Skeletal muscle tissue (tissue), 4 donors: Measurements from ENCODE around the gene CLN5. TPM values are rescaled to one million over a fixed set of nuclear protein-coding genes. Genes with fewer than 3 reads are reported as not detected.

Source experiments
- H3K27ac ChIP-seq: one replicate; pipeline ENCODE4 v1.7.0; 2013; ENCODE audit warnings: mild to moderate bottlenecking, low read depth, low read length, inconsistent platforms
- H3K27me3 ChIP-seq, 3 donors: one replicate each; pipeline ENCODE4 v1.7.0; 2013; ENCODE audit warnings: low read length in 3 of 3; ENCODE audit not compliant: control insufficient read depth in 3 of 3, insufficient read depth in 3 of 3
- H3K36me3 ChIP-seq, 3 donors: one replicate each; pipeline ENCODE4 v1.7.0; 2013; ENCODE audit warnings: low read length in 3 of 3; ENCODE audit not compliant: control insufficient read depth in 3 of 3, insufficient read depth in 3 of 3
- H3K4me1 ChIP-seq, 3 donors: one replicate each; pipeline ENCODE4 v1.7.0; 2013; ENCODE audit warnings: low read length in 3 of 3, mild to moderate bottlenecking in 3 of 3; ENCODE audit not compliant: control insufficient read depth in 3 of 3, insufficient read depth in 3 of 3
- H3K4me3 ChIP-seq, 3 donors: one replicate each; pipeline ENCODE4 v1.7.0; 2013; ENCODE audit warnings: low read length in 3 of 3
- H3K9ac ChIP-seq, 3 donors: one replicate each; pipeline ENCODE4 v1.7.0; 2013; ENCODE audit warnings: low read length in 3 of 3, mild to moderate bottlenecking in 3 of 3, moderate library complexity in 2 of 3, low read depth in 1 of 3
- H3K9me3 ChIP-seq, 3 donors: one replicate each; pipeline ENCODE4 v1.7.0; 2013; ENCODE audit warnings: low read length in 3 of 3; ENCODE audit not compliant: control insufficient read depth in 3 of 3
- total RNA-seq: library from RNA; depleted of rRNA; stranded (reverse); fragments of >200 nt; gene quantifications from one replicate; pipeline ENCODE4 v1.2.3, GENCODE V29; 2014
- donor health status: Osteomylitis.

CLN5 gene
- total RNA-seq, 1 donor from 2014 or later, result 16.7 TPM

GRCh38 chr13:77014906-77015685, 23.2 kb downstream of the CLN5 start:
- H3K9me3 ChIP-seq, result no peaks in the 10 kb centered on the region
- no peak overlapping the region for H3K9ac ChIP-seq
- peaks cover 0 to 16% (median 3%) of the 10 kb centered on the region in 3 donors for H3K4me1 ChIP-seq
- no peaks in the 10 kb centered on the region for H3K27me3 ChIP-seq
- peaks cover 15 to 60% (median 53%) of the 10 kb centered on the region in 3 donors for H3K36me3 ChIP-seq
- no peak overlapping the region for H3K27ac ChIP-seq
- no peak overlapping the region for H3K4me3 ChIP-seq

DNA sequence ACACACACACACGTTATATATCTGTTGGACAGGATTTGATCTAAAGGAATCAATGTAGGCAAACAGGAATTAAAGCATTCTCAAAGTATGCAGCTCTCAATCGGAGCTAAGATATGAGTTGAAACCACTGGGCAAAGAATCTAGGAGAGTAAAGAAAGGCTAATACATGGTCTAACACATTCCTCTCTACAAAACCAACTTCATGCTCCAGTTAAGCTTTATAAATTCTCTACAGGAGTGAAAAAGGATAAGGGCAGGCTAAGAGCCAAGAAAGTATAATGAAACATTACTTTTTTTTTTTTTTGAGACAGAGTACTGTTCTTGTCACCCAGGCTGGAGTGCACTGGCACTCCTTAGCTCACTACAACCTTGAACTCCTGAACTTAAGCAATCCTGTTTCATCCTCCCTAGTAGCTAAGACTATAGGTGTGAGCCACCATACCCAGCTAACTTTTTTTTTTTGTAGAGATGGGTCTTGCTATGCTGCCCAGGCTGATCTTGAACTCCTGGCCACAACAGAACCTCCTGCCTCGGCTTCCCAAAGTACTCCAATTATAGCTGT, 24.5 kb downstream of the CLN5 start:
- H3K4me1 ChIP-seq, result peaks cover 2 to 24% (median 3%) of the 10 kb centered on the region in 3 donors
- H3K36me3 ChIP-seq, result peaks cover 15 to 52% (median 43%) of the 10 kb centered on the region in 3 donors
- no peak overlapping the region for H3K4me3 ChIP-seq
- no peak overlapping the region for H3K9ac ChIP-seq
- no peaks in the 10 kb centered on the region for H3K27me3 ChIP-seq
- H3K27ac ChIP-seq, result peak overlapping the region; percentile 2
- H3K9me3 ChIP-seq, result no peaks in the 10 kb centered on the region

DNA sequence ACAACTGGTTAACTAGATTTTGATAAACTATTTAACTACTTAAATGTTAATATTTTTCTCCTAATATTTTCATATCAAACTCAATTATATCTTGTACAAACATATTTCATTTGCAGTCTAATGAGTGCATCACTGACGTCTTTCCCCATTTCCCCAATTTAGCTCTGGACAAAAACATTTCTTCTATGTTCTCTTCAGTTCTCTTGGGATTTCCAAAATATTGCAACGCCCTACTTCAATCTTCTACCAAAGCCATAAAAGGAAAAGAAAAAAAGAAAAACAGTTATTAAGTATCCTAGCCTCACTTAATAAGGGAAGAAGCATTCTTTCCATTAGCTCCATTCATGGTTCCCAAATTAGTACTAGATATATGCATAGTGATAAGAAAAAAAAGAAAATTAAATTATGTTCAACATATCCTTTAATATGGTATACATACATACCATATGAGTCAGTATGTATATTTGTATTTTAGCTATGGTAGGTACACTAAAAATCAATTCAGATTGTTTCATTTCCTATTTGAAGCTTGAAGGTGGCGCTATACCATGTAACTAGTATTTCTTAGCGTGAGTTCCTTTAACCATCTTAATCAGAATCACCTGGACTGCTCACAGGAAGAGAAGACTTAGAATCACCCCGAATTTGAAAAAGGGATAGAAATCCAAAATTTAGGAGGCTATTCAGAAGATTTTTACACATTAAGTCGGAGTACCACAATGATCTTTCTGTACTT, 25.2 kb downstream of the CLN5 start:
- Histone ChIP-seq H3K9ac (no peak overlapping the region), H3K9me3 (no peaks in the 10 kb centered on the region), H3K27ac (peak overlapping the region; percentile 2), H3K36me3 (peaks cover 8 to 47% (median 36%) of the 10 kb centered on the region in 3 donors), H3K4me3 (no peak overlapping the region), H3K27me3 (no peaks in the 10 kb centered on the region), H3K4me1 (peaks cover 2 to 30% (median 3%) of the 10 kb centered on the region in 3 donors)

GRCh38 chr13:77019756-77020155, 27.9 kb downstream of the CLN5 start:
- Histone ChIP-seq H3K4me1 (peaks cover 17 to 51% (median 24%) of the 10 kb centered on the region in 3 donors), H3K9me3 (no peaks in the 10 kb centered on the region), H3K9ac (no peak overlapping the region), H3K36me3 (peaks cover 4 to 26% (median 9%) of the 10 kb centered on the region in 3 donors), H3K27ac (no peak overlapping the region), H3K4me3 (no peak overlapping the region), H3K27me3 (no peaks in the 10 kb centered on the region)

- Histone ChIP-seq H3K4me1 (peaks cover 23 to 49% (median 32%) of the 10 kb centered on the region in 3 donors), H3K9me3 (no peaks in the 10 kb centered on the region), H3K27me3 (no peaks in the 10 kb centered on the region), H3K27ac (no peak overlapping the region), H3K9ac (peak overlapping the region in 2 of 3 donors; percentile 3 to 43), H3K36me3 (peaks cover 0 to 9% (median 0%) of the 10 kb centered on the region in 3 donors), H3K4me3 (peak overlapping the region in 1 of 3 donors; percentile 4)
Measured at GRCh38 chr13:77022341-77022740, 30.5 kb downstream of the CLN5 start.

- peak overlapping the region; percentile 92 to 96 (median 96) for H3K9ac ChIP-seq
- peaks cover 0 to 2% (median 0%) of the 10 kb centered on the region in 3 donors for H3K36me3 ChIP-seq
- no peaks in the 10 kb centered on the region for H3K9me3 ChIP-seq
- H3K27ac ChIP-seq, result peak overlapping the region; percentile 95
- peak overlapping the region; percentile 88 to 89 (median 88) for H3K4me3 ChIP-seq
- H3K27me3 ChIP-seq, result no peaks in the 10 kb centered on the region
- H3K4me1 ChIP-seq, result peaks cover 29 to 46% (median 37%) of the 10 kb centered on the region in 3 donors
Measured at GRCh38 chr13:77026255-77026860, 34.5 kb downstream of the CLN5 start.

- Histone ChIP-seq H3K36me3 (no peaks in the 10 kb centered on the region), H3K27me3 (no peaks in the 10 kb centered on the region), H3K9ac (peak within 1 kb of the TSS; percentile 92 to 96 (median 96)), H3K9me3 (no peaks in the 10 kb centered on the region), H3K4me3 (peak within 1 kb of the TSS; percentile 88 to 94 (median 89)), H3K4me1 (peaks cover 29 to 40% (median 37%) of the 10 kb centered on the region in 3 donors), H3K27ac (peak within 1 kb of the TSS; percentile 95)
Measured at GRCh38 chr13:77026861-77027621, 35.2 kb downstream of the CLN5 start, which contains the start of gene FBXL3. Gene FBXL3 (minus strand): TSS chr13:77027159. CDS start chr13:77021860, 5,299 bp downstream.

GRCh38 chr13:77028202-77028601, 36.3 kb downstream of the CLN5 start:
- no peaks in the 10 kb centered on the region for H3K27me3 ChIP-seq
- peak overlapping the region in 1 of 3 donors; percentile 51 for H3K9ac ChIP-seq
- H3K4me1 ChIP-seq, result peaks cover 23 to 29% (median 25%) of the 10 kb centered on the region in 3 donors
- H3K27ac ChIP-seq, result peak overlapping the region; percentile 95
- no peaks in the 10 kb centered on the region for H3K9me3 ChIP-seq
- H3K36me3 ChIP-seq, result no peaks in the 10 kb centered on the region
- H3K4me3 ChIP-seq, result peak overlapping the region; percentile 79 to 94 (median 88)

DNA sequence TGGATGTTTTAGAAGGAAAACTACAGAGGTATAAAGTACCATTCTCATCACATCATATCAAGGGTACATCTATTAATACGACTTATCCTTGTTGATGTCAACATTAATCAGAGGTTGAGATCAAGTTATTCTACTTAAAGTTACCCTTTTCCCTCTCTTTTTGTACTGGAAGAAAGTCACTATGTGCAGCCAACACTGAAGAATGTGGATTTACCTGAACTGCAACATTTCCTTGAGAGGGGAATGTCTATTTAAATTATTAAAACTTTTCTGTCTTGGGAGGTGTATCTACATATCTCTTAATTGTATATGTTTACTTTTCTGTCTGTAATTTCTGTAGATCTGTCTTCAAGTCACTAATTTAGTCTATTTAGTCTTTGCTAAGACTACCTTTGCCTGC, 37.6 kb downstream of the CLN5 start:
- Histone ChIP-seq H3K4me1 (peaks cover 16 to 22% (median 17%) of the 10 kb centered on the region in 3 donors), H3K4me3 (no peak overlapping the region), H3K27me3 (no peaks in the 10 kb centered on the region), H3K36me3 (no peaks in the 10 kb centered on the region), H3K9me3 (no peaks in the 10 kb centered on the region), H3K27ac (no peak overlapping the region), H3K9ac (no peak overlapping the region)
